GM21381 (cell line): ENCODE results near the gene MROH2B.

Experiments
- ATAC-seq: cut with Tn5 transposase; IDR thresholded peaks from one replicate; pipeline ENCODE4 v1.9.1; 2021; ENCODE audit warnings: mild to moderate bottlenecking, moderate library complexity; ENCODE audit not compliant: unreplicated experiment

Gene MROH2B

DNA sequence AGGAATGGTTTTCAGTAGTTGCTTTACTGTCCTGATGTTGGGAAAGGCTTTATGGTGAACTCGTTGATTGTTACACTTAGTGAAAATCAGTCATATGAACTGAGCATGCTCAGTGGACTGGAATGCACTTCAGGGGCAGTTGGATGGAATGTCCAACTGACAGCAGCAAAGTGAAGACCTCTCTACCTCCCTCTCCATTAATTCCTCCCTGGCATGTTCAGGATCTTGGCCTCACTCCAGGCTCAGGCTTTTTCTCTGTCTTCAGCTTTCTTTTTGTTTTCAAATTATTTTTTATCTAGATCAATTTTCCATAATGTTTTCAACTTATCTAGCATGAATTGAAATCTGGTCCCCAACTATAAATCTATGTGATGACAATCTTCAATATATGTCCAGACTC, at the start of gene MROH2B:
TSS of gene MROH2B (minus strand) at position 101 of the 400 bp plus-strand sequence. CDS start 490 bp downstream, outside the sequence.
- ATAC-seq, result no peak

DNA sequence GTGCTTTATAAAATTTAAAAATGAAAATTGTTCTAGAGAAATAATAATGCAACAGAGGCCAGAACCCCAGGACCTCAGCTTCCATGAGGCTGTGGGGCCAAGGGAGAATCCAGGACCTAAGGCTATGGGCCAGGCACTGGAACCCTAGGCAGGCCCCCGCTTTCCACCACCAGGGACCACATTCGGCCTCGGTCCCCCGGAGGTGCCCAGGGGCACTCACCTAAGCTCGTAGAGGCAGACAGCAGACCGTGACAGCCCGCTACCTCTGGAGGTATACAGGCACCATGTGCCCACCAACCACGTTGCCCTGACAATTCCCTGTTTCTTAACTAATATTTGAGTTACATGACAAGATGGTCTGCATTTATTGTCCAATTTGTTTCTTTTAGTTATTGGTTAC, 49.5 kb upstream of the MROH2B start:
- ATAC-seq, result no peak

DNA sequence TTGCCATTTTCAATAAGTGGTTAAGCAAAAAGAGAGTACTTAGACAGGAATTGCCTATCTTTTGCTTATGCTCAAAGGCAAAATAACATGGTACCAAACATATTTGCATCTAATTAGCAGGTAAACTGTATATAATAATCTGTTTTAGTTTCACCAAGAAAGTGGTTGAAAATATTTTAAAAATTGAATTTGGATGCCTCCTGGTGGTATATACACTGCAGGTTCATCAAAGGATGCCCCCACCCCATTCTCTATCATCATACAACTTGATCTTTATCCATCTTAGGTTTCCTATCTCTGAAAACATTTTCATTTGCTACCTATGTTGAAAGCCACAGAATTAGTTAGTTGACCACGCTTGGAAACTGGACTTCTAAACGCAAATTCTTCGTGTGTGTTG, 47.0 kb upstream of the MROH2B start:
- no peak for ATAC-seq

- no peak for ATAC-seq
Observed at GRCh38 chr5:41115281-41115680, 44.1 kb upstream of the MROH2B start.

DNA sequence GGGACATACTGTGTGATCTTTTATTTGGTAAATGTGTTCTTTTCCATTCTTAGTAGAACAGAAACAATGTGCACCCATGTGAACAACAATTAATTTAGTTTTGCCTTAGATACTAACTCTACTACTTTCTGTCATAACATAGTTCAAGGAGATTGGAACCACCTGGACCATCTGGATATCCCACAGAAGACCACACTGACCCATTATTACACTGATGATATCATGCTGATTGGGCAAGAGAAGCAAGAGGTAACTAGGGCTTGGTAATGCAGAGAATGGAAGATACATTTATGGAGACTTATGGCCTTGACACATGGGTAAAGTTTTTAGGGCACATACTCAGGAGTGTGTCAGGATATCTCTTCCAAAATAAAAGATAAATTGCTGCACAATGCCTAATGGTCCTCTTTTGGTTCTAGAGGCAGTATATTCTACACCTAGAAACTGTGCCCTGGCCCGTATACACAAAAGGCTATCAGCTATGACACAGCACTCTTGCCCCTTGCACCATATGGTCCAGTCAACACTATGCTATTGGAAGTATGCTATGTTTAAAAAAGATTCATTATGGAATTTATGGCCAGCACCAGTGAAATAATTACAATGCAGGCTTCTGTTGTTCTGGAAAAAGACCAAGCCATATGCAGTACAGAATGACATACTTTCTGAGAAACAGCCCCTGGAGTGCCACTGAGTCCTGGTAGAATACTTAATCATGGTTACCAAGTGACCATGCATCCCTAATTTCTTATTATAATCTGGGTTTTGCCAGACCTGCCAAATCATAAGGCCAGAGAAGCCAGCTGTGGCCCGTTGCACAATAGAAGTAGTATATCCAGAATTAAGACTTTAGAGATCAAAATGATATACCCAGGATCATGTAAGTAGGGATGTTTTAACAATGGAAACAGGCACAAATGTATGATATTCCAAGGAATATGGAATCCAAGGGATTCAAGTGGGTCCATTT, 41.6 kb upstream of the MROH2B start:
- no peak for ATAC-seq

GRCh38 chr5:41109186-41109585, 38.0 kb upstream of the MROH2B start:
- no peak for ATAC-seq

DNA sequence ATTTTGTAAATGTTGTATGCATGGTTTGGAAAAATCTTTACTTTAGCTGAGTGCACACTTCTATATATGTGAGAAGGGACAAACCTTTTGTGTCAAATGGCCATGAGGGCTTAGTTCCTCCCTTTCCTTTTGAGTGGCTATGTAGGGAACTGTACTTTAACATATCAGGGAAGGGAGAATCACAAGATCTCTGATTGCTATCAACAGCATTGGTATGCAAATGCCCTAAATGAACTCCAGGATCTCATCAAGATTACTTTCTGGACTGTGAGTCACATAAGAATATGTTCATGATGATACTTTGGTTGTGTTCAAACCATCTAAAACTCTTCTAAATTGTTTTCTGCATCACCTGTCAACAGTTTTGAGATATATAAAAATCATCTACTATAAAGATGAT, 31.2 kb upstream of the MROH2B start:
- ATAC-seq, result no peak

- ATAC-seq, result no peak
Observed at GRCh38 chr5:41097642-41098041, 26.5 kb upstream of the MROH2B start.

GRCh38 chr5:41095324-41096101, 24.4 kb upstream of the MROH2B start:
- ATAC-seq, result no peak

GRCh38 chr5:41094871-41095270, 23.7 kb upstream of the MROH2B start:
- ATAC-seq, result no peak

DNA sequence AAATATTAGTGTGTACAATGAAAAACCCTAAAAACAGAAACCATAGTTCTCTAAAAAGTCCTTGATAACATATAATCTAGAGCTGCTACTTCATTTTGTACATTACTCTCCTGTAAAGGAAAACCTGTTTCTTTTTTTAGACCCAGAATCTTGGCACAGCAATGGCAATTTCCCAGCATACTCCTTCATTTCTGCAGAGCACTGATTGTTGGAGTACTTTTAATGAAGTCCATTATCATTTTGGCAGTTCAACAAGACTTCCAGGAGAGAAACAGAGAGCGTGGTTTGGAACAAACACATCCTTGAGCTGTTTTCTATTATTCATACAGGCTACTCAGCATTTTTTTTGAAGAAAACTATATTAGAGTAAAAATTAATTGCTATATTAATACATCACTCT, 22.7 kb upstream of the MROH2B start:
- no peak for ATAC-seq

DNA sequence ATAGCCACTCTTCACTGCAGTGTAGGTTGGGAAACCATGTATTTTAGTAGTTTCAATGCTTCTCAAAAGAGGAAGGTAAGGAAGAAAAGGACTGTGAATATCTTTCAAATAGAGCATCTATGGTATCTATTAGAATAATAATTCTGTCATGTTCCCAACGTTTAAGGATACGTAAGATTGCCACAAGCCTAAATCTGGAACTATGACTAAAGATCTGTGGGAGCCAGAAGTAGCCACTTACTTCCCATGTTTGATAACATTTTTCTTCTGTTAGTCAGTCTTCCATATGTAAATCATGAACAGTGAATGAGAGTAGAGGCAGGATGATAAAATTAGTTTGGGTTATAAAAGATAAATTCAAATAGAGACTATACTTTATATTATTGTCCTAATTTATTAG, 16.3 kb upstream of the MROH2B start:
- ATAC-seq, result no peak

- ATAC-seq, result no peak
Observed at GRCh38 chr5:41083306-41083705, 12.2 kb upstream of the MROH2B start.

GRCh38 chr5:41071975-41072374, 833 bp upstream of the MROH2B start:
- no peak for ATAC-seq

DNA sequence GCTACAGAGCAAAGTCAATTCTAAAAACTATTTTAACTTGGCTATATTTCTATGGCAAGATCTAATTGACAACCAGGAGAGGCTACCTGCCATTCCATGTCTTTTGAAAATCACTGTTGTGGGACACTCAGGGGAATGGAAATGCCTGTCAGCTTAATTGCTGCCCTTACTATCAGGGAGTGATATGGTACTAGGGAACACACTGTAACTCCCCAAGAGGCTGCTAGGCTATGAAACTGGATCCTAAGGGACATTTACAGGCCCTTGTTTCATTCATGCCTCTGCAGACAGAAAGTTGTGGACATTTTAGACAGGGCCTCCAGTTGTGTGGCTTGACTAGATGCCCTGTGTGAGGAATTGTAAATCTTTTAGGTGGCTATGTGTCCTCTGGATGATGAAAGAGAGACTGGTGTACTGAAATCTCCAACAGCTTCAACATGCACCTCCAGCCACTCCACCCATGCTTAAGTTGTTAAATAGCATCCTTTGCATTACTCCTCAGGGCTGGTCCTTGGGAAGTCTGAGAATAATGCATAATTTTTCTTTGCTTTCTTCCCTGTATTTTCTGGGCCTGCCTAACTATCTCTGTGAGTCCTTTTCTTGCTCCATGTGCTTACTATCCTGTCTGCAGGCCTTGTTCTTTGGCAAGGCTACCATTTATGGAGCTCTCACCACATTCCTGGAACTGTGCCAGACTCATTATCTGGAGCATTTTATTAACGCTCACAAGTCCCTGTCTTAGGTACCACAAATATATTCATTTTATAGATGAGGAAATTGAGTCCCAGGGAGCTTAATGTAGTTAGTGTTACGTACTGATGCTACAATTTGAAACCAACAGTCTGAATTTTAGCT, 3.2 kb downstream of the MROH2B start:
- no peak for ATAC-seq

GRCh38 chr5:41065691-41066335, 5.3 kb downstream of the MROH2B start:
- ATAC-seq, result no peak

- no peak for ATAC-seq
Observed at GRCh38 chr5:41057940-41058339, 13.2 kb downstream of the MROH2B start.

DNA sequence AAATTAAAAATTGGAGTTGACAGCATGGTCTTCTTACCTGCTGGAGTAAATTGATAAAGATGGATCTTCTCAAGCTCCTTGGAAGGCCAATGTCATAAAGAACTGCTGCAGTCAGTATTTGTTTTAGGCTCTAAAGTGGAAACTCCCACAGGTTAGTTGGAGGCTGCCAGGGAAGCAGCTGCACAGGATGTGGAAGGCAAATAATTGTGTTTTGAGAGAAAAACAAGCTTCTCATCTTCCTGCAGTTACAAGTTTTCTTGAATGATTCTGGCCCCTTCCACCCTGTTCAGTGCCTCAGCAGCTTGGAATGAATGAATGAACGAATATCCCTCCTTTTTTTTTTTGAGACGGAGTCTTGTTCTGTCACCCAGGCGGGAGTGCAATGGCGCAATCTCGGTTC, 13.9 kb downstream of the MROH2B start:
- ATAC-seq, result no peak

- no peak for ATAC-seq
Observed at GRCh38 chr5:41048986-41049385, 22.2 kb downstream of the MROH2B start.

- no peak for ATAC-seq
Observed at GRCh38 chr5:41043109-41043747, 27.9 kb downstream of the MROH2B start.
